ENCODE results near the gene NIPSNAP2.
"Not testable (repeated sequence)": the region's sequence is repeated elsewhere in the genome, so short reads cannot be mapped to it uniquely, and the experiment has no call there.

The NIPSNAP2 gene

GRCh38 chr7:56032578-56032977 lies 68.2 kb downstream of the NIPSNAP2 start:
- not testable (repeated sequence) for H3K27me3 ChIP-seq (ENCODE audit: control insufficient read depth, insufficient read depth, low read length); H3K9ac ChIP-seq (ENCODE audit: low read length); H3K4me1 ChIP-seq (ENCODE audit: control insufficient read depth, insufficient read depth, low read length); H3K36me3 ChIP-seq (ENCODE audit: control insufficient read depth, insufficient read depth, low read length); H3K27ac ChIP-seq (ENCODE audit: low read depth, low read length); H3K4me3 ChIP-seq (ENCODE audit: low read length)

- Histone ChIP-seq H3K36me3 (ENCODE audit: control insufficient read depth, insufficient read depth, low read length) (no peaks in the 10 kb centered on the region), H3K27me3 (ENCODE audit: control insufficient read depth, insufficient read depth, low read length) (no peaks in the 10 kb centered on the region), H3K4me1 (ENCODE audit: control insufficient read depth, insufficient read depth, low read length) (no peaks in the 10 kb centered on the region), H3K9ac (ENCODE audit: low read length) (no peak overlapping the region), H3K4me3 (ENCODE audit: low read length) (peak overlapping the region; percentile 81), H3K27ac (ENCODE audit: low read depth, low read length) (no peak overlapping the region)
These were observed 69.5 kb downstream of the NIPSNAP2 start for GRCh38 chr7:56033671-56034432.

- H3K4me1 ChIP-seq (ENCODE audit: control insufficient read depth, insufficient read depth, low read length): no peaks in the 10 kb centered on the region
- no peak overlapping the region for H3K27ac ChIP-seq (ENCODE audit: low read depth, low read length)
- H3K27me3 ChIP-seq (ENCODE audit: control insufficient read depth, insufficient read depth, low read length): no peaks in the 10 kb centered on the region
- no peak overlapping the region for H3K4me3 ChIP-seq (ENCODE audit: low read length)
- no peak overlapping the region for H3K9ac ChIP-seq (ENCODE audit: low read length)
- no peaks in the 10 kb centered on the region for H3K36me3 ChIP-seq (ENCODE audit: control insufficient read depth, insufficient read depth, low read length)
These were observed 76.3 kb downstream of the NIPSNAP2 start for GRCh38 chr7:56040730-56041129.

- H3K4me3 ChIP-seq (ENCODE audit: low read length); H3K27ac ChIP-seq (ENCODE audit: low read depth, low read length): not testable (repeated sequence)
These were observed 81.4 kb downstream of the NIPSNAP2 start for GRCh38 chr7:56045758-56046157.

GRCh38 chr7:56046721-56047445 lies 82.5 kb downstream of the NIPSNAP2 start:
- Histone ChIP-seq H3K4me1 (ENCODE audit: control insufficient read depth, insufficient read depth, low read length) (peaks cover 2% of the 10 kb centered on the region), H3K27ac (ENCODE audit: low read depth, low read length) (peak overlapping the region; percentile 53), H3K36me3 (ENCODE audit: control insufficient read depth, insufficient read depth, low read length) (no peaks in the 10 kb centered on the region), H3K27me3 (ENCODE audit: control insufficient read depth, insufficient read depth, low read length) (no peaks in the 10 kb centered on the region), H3K9ac (ENCODE audit: low read length) (no peak overlapping the region), H3K4me3 (ENCODE audit: low read length) (no peak overlapping the region)

More at GRCh38 chr7:56045758-56046157, 81.4 kb downstream of the NIPSNAP2 start:
- not testable (repeated sequence) for H3K4me1 ChIP-seq (ENCODE audit: control insufficient read depth, insufficient read depth, low read length); H3K27me3 ChIP-seq (ENCODE audit: control insufficient read depth, insufficient read depth, low read length); H3K9ac ChIP-seq (ENCODE audit: low read length); H3K36me3 ChIP-seq (ENCODE audit: control insufficient read depth, insufficient read depth, low read length)

GRCh38 chr7:56047446-56048116 lies 83.2 kb downstream of the NIPSNAP2 start:
- H3K9ac ChIP-seq (ENCODE audit: low read length); H3K4me1 ChIP-seq (ENCODE audit: control insufficient read depth, insufficient read depth, low read length); H3K4me3 ChIP-seq (ENCODE audit: low read length); H3K36me3 ChIP-seq (ENCODE audit: control insufficient read depth, insufficient read depth, low read length); H3K27me3 ChIP-seq (ENCODE audit: control insufficient read depth, insufficient read depth, low read length): not testable (repeated sequence)
- peak overlapping the region; percentile 53 for H3K27ac ChIP-seq (ENCODE audit: low read depth, low read length)

- Histone ChIP-seq H3K4me1 (ENCODE audit: control insufficient read depth, insufficient read depth, low read length) (peaks cover 8% of the 10 kb centered on the region), H3K27me3 (ENCODE audit: control insufficient read depth, insufficient read depth, low read length) (no peaks in the 10 kb centered on the region), H3K4me3 (ENCODE audit: low read length) (no peak overlapping the region), H3K36me3 (ENCODE audit: control insufficient read depth, insufficient read depth, low read length) (no peaks in the 10 kb centered on the region), H3K9ac (ENCODE audit: low read length) (no peak overlapping the region), H3K27ac (ENCODE audit: low read depth, low read length) (no peak overlapping the region)
These were observed 83.9 kb downstream of the NIPSNAP2 start for GRCh38 chr7:56048245-56048644.

GRCh38 chr7:56048763-56049162 lies 84.4 kb downstream of the NIPSNAP2 start:
- not testable (repeated sequence) for H3K4me3 ChIP-seq (ENCODE audit: low read length); H3K27ac ChIP-seq (ENCODE audit: low read depth, low read length); H3K9ac ChIP-seq (ENCODE audit: low read length); H3K27me3 ChIP-seq (ENCODE audit: control insufficient read depth, insufficient read depth, low read length); H3K4me1 ChIP-seq (ENCODE audit: control insufficient read depth, insufficient read depth, low read length); H3K36me3 ChIP-seq (ENCODE audit: control insufficient read depth, insufficient read depth, low read length)
